ENCODE data around the gene MIF4GD.

DNA sequence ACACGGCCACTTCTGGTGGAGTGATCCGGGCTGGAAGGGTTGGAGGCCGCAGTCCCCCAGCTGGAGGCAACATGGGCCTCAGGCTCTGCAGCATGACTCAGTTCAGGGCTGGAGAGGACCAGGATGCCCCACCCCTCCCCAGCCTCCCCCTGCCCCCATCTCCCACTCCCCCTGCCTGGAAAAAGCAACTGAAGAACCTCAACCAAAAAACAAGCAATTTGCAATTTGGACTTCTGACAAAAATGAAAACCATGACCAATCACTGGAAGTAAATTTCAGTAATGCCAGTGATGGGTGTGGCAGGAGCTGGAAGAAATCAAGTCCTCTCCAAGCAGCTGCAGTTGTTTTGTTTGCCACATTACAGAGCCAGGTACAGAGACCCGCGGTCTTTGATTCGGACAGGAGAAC, 6.6 kb upstream of the MIF4GD start:
- TF ChIP-seq, protein P1, sequence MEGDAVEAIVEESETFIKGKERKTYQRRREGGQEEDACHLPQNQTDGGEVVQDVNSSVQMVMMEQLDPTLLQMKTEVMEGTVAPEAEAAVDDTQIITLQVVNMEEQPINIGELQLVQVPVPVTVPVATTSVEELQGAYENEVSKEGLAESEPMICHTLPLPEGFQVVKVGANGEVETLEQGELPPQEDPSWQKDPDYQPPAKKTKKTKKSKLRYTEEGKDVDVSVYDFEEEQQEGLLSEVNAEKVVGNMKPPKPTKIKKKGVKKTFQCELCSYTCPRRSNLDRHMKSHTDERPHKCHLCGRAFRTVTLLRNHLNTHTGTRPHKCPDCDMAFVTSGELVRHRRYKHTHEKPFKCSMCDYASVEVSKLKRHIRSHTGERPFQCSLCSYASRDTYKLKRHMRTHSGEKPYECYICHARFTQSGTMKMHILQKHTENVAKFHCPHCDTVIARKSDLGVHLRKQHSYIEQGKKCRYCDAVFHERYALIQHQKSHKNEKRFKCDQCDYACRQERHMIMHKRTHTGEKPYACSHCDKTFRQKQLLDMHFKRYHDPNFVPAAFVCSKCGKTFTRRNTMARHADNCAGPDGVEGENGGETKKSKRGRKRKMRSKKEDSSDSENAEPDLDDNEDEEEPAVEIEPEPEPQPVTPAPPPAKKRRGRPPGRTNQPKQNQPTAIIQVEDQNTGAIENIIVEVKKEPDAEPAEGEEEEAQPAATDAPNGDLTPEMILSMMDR (IDR thresholded peaks at IDR 0.05 in 8 of 11, conservative IDR thresholded peaks at IDR 0.05 in 3 of 11), result no peak
- no peak for TF ChIP-seq POLR2AphosphoS5 (IDR thresholded peaks at IDR 0.05)
